Measurements from ENCODE around the gene DLX4.

The DLX4 gene

GRCh38 chr17:49980703-49981197 is 11.8 kb downstream of the DLX4 start:
- DNase-seq, result no peak
- TF ChIP-seq POLR2A (IDR thresholded peaks at IDR 0.05; ENCODE audit: low read length) (no peak), GATA1 (IDR thresholded peaks at IDR 0.05; ENCODE audit: low read depth, low read length) (no peak)

DNA sequence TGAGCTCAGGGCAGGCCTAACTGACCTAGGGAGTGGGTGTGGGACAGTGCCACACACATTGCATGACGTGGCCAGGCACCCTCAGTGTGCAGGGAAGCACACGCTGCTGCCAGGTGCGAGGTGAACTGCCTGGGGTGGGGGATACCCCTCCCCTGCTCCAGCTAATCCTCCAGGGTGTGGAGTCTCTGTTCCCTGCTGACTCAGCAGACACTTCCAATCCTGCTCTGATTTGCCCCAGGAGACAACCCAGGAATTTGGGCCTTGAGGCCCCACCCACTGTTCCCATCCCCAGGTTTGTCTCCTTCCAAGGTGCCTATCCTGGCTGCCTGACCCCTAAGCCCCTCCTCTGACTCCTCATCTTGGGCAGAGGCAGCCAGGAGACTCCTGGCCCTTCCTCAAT is 15.3 kb downstream of the DLX4 start:
- no peak for DNase-seq
- no peak for TF ChIP-seq POLR2A (IDR thresholded peaks at IDR 0.05; ENCODE audit: low read length)
- no peak for TF ChIP-seq GATA1 (IDR thresholded peaks at IDR 0.05; ENCODE audit: low read depth, low read length)

DNA sequence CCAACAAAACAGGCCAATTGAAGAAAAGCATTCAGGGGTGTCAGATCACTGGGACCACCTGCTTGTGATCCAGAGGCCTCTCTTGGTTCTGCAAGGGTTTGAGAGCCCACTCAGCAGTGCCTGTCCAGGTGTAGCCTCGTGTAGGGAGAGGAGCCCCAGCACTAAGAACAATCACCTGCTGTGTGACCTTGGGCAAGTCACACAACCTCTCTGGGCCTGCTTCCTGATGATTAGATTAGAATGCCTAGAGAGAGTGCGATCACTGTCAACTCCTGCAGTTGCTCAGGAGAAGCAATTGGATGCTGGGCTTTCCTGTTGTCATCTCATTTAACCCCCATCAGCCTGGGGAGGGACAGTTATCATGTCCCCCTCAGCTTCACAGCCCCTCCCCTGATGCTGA is 15.8 kb downstream of the DLX4 start:
- no peak for TF ChIP-seq GATA1 (IDR thresholded peaks at IDR 0.05; ENCODE audit: low read depth, low read length)
- no peak for TF ChIP-seq POLR2A (IDR thresholded peaks at IDR 0.05; ENCODE audit: low read length)
- DNase-seq, result no peak

GRCh38 chr17:49985310-49985990 is 16.5 kb downstream of the DLX4 start:
- TF ChIP-seq GATA1 (IDR thresholded peaks at IDR 0.05; ENCODE audit: low read depth, low read length) (no peak), POLR2A (IDR thresholded peaks at IDR 0.05; ENCODE audit: low read length) (no peak)
- no peak for DNase-seq

DNA sequence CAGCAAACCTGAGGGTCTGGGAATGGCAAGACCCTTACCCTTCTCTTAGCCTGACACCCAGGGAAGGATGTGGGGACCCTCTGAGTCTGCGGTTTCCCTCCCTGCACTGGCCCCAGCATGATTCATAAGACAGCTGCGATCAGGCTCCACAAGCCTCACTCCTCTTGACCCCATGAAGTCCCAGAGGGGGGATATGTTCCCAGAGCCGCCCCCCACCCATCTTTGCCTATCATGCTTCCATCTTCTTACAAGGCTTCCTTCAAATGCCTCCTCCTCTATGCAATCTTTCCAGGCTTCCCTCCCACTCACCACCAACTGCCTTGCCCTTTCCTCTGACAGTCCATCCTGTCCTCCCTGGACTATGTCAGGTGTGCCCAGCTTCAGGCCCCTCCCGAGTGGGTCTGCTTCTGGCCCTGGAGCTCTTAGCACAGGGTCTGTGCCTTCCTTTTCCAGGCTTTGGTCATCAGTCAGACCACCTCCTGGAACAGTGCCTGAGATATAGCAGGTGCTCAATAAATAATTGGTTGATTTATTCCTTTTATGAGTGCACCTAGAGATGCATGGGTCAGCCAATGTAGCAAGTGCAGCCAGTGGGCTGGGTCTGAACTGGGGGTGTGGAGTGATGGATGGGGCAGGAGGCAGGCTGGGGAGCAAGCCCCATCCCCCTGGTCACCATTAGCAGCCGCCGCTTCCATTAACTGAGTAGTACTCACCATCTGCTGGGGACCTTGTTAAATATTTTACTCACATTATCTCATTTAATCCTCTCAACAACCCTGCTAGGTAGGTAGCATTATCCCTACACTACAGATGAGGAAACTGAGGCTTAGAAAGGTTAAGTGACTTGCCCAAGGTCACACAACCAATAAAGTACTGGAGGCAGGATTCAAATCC is 17.7 kb downstream of the DLX4 start:
- DNase-seq, result no peak
- no peak for TF ChIP-seq POLR2A (IDR thresholded peaks at IDR 0.05; ENCODE audit: low read length)
- TF ChIP-seq GATA1 (IDR thresholded peaks at IDR 0.05; ENCODE audit: low read depth, low read length), result no peak

GRCh38 chr17:49987290-49987585 is 18.2 kb downstream of the DLX4 start:
- TF ChIP-seq GATA1 (IDR thresholded peaks at IDR 0.05; ENCODE audit: low read depth, low read length) (no peak), POLR2A (IDR thresholded peaks at IDR 0.05; ENCODE audit: low read length) (no peak)
- DNase-seq, result no peak

GRCh38 chr17:49987681-49988441 is 18.9 kb downstream of the DLX4 start:
- TF ChIP-seq GATA1 (IDR thresholded peaks at IDR 0.05; ENCODE audit: low read depth, low read length), result no peak
- no peak for TF ChIP-seq POLR2A (IDR thresholded peaks at IDR 0.05; ENCODE audit: low read length)
- no peak for DNase-seq

DNA sequence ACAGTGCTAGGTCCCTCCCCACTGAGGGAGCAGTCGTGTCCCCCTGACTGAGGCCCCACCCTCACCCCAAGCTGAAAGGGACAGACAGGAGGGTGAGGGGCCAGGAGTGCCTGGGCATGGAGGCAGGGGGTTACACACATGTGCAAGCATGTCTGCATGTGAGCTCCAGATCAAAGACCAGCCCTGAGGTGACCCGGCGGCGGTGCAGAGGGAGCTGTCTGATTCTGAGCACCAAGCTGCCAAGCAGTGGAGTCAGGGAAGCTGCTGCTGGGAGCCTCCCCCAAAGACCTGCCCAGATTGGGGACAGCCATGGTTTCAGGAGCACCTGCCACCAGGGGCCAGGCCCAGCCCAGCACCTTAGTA is 20.5 kb downstream of the DLX4 start:
- TF ChIP-seq GATA1 (IDR thresholded peaks at IDR 0.05; ENCODE audit: low read depth, low read length) (no peak), POLR2A (IDR thresholded peaks at IDR 0.05; ENCODE audit: low read length) (no peak)

GRCh38 chr17:49990331-49990730 is 21.3 kb downstream of the DLX4 start:
- TF ChIP-seq POLR2A (IDR thresholded peaks at IDR 0.05; ENCODE audit: low read length), result no peak
- TF ChIP-seq GATA1 (IDR thresholded peaks at IDR 0.05; ENCODE audit: low read depth, low read length), result no peak
- DNase-seq, result no peak

More for the DNA sequence above, 20.5 kb downstream of the DLX4 start:
- DNase-seq, result no peak

- DNase-seq, result no peak
Observed at GRCh38 chr17:49990921-49991320, 21.9 kb downstream of the DLX4 start.

DNA sequence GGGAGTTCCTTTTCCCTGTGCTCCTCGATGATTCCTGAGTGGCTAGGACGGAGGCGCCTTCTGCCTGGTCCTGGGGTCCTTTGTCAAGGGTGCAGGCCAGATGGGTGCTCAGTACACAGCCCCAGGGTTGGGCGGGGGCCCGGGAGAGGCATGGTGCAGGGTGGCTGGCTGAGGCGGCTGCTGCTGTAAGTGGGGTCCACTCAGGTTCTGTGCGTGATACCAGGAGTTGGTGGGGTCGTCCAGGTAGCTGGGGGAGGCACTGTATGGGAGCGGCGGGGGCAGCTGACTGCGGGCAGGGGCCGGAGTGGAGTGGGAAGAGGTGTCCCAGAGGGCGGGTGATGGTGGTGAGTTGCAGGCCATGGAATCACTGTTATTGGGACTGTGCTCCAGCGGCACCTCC is 22.4 kb downstream of the DLX4 start:
- DNase-seq, result no peak
- TF ChIP-seq POLR2A (IDR thresholded peaks at IDR 0.05; ENCODE audit: low read length) (no peak), GATA1 (IDR thresholded peaks at IDR 0.05; ENCODE audit: low read depth, low read length) (no peak)

More at GRCh38 chr17:49990921-49991320, 21.9 kb downstream of the DLX4 start:
- no peak for TF ChIP-seq GATA1 (IDR thresholded peaks at IDR 0.05; ENCODE audit: low read depth, low read length)

GRCh38 chr17:49992191-49992932 is 23.4 kb downstream of the DLX4 start:
- TF ChIP-seq POLR2A (IDR thresholded peaks at IDR 0.05; ENCODE audit: low read length) (no peak), GATA1 (IDR thresholded peaks at IDR 0.05; ENCODE audit: low read depth, low read length) (no peak)
- no peak for DNase-seq

- TF ChIP-seq POLR2A (IDR thresholded peaks at IDR 0.05; ENCODE audit: low read length), result no peak
- no peak for TF ChIP-seq GATA1 (IDR thresholded peaks at IDR 0.05; ENCODE audit: low read depth, low read length)
Observed at GRCh38 chr17:49992933-49993422, 24.0 kb downstream of the DLX4 start.

More at GRCh38 chr17:49992933-49993422, 24.0 kb downstream of the DLX4 start:
- DNase-seq, result no peak
